Measurements from ENCODE around the gene DLG1. TPM values are rescaled to one million over a fixed set of nuclear protein-coding genes. Genes with fewer than 3 reads are reported as not detected.

DLG1 gene
- total RNA-seq, 1 donor from 2014 or later = 60.1 TPM

- Histone ChIP-seq H3K27ac (replicated peaks) (no peak overlapping the region), H3K36me3 (peaks cover 59% of the 10 kb centered on the region), H3K9me3 (replicated peaks) (no peaks in the 10 kb centered on the region), H3K4me1 (no peaks in the 10 kb centered on the region), H3K27me3 (ENCODE audit: low read depth) (no peaks in the 10 kb centered on the region), H3K4me3 (no peak overlapping the region)
- DNase-seq = no peak
- intact Hi-C loops (cut with micrococcal nuclease) = no loop called here
- TF ChIP-seq CTCF (IDR thresholded peaks at IDR 0.05; ENCODE audit: borderline replicate concordance) = no peak
These were observed 165.4 kb downstream of the DLG1 start for GRCh38 chr3:197132916-197133530.

GRCh38 chr3:197125636-197126035, 172.8 kb downstream of the DLG1 start:
- Histone ChIP-seq H3K27me3 (ENCODE audit: low read depth) (no peaks in the 10 kb centered on the region), H3K9me3 (replicated peaks) (no peaks in the 10 kb centered on the region), H3K4me1 (no peaks in the 10 kb centered on the region), H3K27ac (replicated peaks) (no peak overlapping the region), H3K4me3 (no peak overlapping the region), H3K36me3 (peaks cover 43% of the 10 kb centered on the region)
- intact Hi-C loops (cut with micrococcal nuclease) = no loop called here
- no peak for TF ChIP-seq CTCF (IDR thresholded peaks at IDR 0.05; ENCODE audit: borderline replicate concordance)
- no peak for DNase-seq

GRCh38 chr3:197124713-197125112, 173.7 kb downstream of the DLG1 start:
- Histone ChIP-seq H3K4me1 (no peaks in the 10 kb centered on the region), H3K9me3 (replicated peaks) (no peaks in the 10 kb centered on the region), H3K36me3 (peaks cover 33% of the 10 kb centered on the region), H3K27ac (replicated peaks) (no peak overlapping the region), H3K27me3 (ENCODE audit: low read depth) (no peaks in the 10 kb centered on the region), H3K4me3 (no peak overlapping the region)
- intact Hi-C loops (cut with micrococcal nuclease) = no loop called here
- no peak for DNase-seq
- no peak for TF ChIP-seq CTCF (IDR thresholded peaks at IDR 0.05; ENCODE audit: borderline replicate concordance)

GRCh38 chr3:197122394-197122793, 176.0 kb downstream of the DLG1 start:
- Histone ChIP-seq H3K4me3 (no peak overlapping the region), H3K27ac (replicated peaks) (no peak overlapping the region), H3K9me3 (replicated peaks) (no peaks in the 10 kb centered on the region), H3K36me3 (peaks cover 29% of the 10 kb centered on the region), H3K27me3 (ENCODE audit: low read depth) (no peaks in the 10 kb centered on the region), H3K4me1 (no peaks in the 10 kb centered on the region)
- intact Hi-C loops (cut with micrococcal nuclease) = no loop called here
- no peak for TF ChIP-seq CTCF (IDR thresholded peaks at IDR 0.05; ENCODE audit: borderline replicate concordance)
- DNase-seq = no peak

GRCh38 chr3:197117114-197117513, 181.3 kb downstream of the DLG1 start:
- intact Hi-C loops (cut with micrococcal nuclease) = no loop called here
- Histone ChIP-seq H3K27me3 (ENCODE audit: low read depth) (no peaks in the 10 kb centered on the region), H3K27ac (replicated peaks) (no peak overlapping the region), H3K4me1 (no peaks in the 10 kb centered on the region), H3K4me3 (no peak overlapping the region), H3K36me3 (peaks cover 35% of the 10 kb centered on the region), H3K9me3 (replicated peaks) (no peaks in the 10 kb centered on the region)
- DNase-seq = no peak
- TF ChIP-seq CTCF (IDR thresholded peaks at IDR 0.05; ENCODE audit: borderline replicate concordance) = no peak

Data from left ventricle myocardium inferior (tissue), 1 donor.